ENCODE data around the gene PIH1D1. TPM values are rescaled to one million over a fixed set of nuclear protein-coding genes. Genes with fewer than 3 reads are reported as not detected.

The PIH1D1 gene
- total and polyA plus RNA-seq, 7 donors = 62.9 to 105 (median 72.8) TPM

- H3K36me3 ChIP-seq = peaks cover 18 to 41% (median 33%) of the 10 kb centered on the region in 4 donors
- DNase-seq = no peak
- WGBS, 2 donors = 60 to 78% methylated on average over 17 of the region's 17 CpGs
- no peak overlapping the region for H3K4me3 ChIP-seq
- peak overlapping the region in 2 of 4 donors; percentile 34 to 93 for H3K27ac ChIP-seq
- no peaks in the 10 kb centered on the region for H3K27me3 ChIP-seq
- peaks cover 0 to 44% (median 33%) of the 10 kb centered on the region in 4 donors for H3K4me1 ChIP-seq
- TF ChIP-seq, protein P1, sequence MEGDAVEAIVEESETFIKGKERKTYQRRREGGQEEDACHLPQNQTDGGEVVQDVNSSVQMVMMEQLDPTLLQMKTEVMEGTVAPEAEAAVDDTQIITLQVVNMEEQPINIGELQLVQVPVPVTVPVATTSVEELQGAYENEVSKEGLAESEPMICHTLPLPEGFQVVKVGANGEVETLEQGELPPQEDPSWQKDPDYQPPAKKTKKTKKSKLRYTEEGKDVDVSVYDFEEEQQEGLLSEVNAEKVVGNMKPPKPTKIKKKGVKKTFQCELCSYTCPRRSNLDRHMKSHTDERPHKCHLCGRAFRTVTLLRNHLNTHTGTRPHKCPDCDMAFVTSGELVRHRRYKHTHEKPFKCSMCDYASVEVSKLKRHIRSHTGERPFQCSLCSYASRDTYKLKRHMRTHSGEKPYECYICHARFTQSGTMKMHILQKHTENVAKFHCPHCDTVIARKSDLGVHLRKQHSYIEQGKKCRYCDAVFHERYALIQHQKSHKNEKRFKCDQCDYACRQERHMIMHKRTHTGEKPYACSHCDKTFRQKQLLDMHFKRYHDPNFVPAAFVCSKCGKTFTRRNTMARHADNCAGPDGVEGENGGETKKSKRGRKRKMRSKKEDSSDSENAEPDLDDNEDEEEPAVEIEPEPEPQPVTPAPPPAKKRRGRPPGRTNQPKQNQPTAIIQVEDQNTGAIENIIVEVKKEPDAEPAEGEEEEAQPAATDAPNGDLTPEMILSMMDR (IDR thresholded peaks at IDR 0.05) = no peak
- TF ChIP-seq POLR2AphosphoS5 (IDR thresholded peaks at IDR 0.05) (no peak), POLR2A (IDR thresholded peaks at IDR 0.05) (no peak), EP300 (IDR thresholded peaks at IDR 0.05) (no peak)
- intact Hi-C loops (cut with DNase I) = no loop called here
- no peaks in the 10 kb centered on the region for H3K9me3 ChIP-seq
Measured at GRCh38 chr19:49491030-49491803, 39.6 kb upstream of the PIH1D1 start.

DNA sequence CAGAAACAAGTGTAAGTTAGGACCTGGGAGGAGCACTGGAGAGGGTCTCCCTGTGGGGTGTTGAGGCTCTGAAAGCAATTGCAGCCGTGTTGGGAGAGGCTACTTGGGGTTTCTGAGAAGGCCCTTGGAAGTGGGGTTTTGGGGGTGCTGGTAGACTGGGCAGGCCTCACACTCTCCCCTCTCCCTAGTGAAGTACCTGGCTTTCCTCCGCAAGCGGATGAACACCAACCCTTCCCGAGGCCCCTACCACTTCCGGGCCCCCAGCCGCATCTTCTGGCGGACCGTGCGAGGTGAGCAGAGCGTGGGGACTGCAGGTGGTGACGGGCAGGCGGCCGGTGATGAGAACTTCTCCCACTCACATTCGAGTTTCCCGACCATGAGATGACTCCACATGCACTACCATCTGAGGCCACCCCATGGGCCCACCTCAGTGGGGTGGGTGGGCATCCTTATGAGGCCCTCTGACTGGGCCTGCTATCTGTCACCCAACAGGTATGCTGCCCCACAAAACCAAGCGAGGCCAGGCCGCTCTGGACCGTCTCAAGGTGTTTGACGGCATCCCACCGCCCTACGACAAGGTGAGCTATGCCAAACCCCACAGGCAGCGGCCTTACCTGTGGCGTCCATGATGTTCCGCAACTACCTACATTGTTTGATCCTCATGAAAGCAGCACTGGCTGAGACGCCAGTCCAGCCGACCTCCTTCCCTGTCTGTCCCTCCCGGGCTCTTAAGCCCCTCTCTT, 38.8 kb upstream of the PIH1D1 start:
- intact Hi-C loops (cut with DNase I) = no loop called here
- WGBS, 2 donors = 78 to 89% methylated on average over 27 of the region's 27 CpGs
- Histone ChIP-seq H3K9me3 (no peaks in the 10 kb centered on the region), H3K4me3 (no peak overlapping the region), H3K36me3 (peaks cover 18 to 41% (median 33%) of the 10 kb centered on the region in 4 donors), H3K27me3 (no peaks in the 10 kb centered on the region), H3K27ac (peak overlapping the region in 3 of 4 donors; percentile 89 to 94 (median 93)), H3K4me1 (peaks cover 0 to 41% (median 31%) of the 10 kb centered on the region in 4 donors)
- TF ChIP-seq POLR2AphosphoS5 (IDR thresholded peaks at IDR 0.05) = no peak
- TF ChIP-seq EP300 (IDR thresholded peaks at IDR 0.05) = no peak
- no peak for TF ChIP-seq POLR2A (IDR thresholded peaks at IDR 0.05)
- TF ChIP-seq, protein P1 (IDR thresholded peaks at IDR 0.05) = no peak
- no peak for DNase-seq

GRCh38 chr19:49489601-49490167, 38.1 kb upstream of the PIH1D1 start:
- no peak for DNase-seq
- H3K9me3 ChIP-seq = no peaks in the 10 kb centered on the region
- H3K4me3 ChIP-seq = peak overlapping the region in 3 of 4 donors; percentile 70 to 96 (median 88)
- H3K36me3 ChIP-seq = peaks cover 18 to 41% (median 33%) of the 10 kb centered on the region in 4 donors
- 31 to 63% methylated on average over 15 of the region's 15 CpGs for WGBS, 2 donors
- no peaks in the 10 kb centered on the region for H3K27me3 ChIP-seq
- TF ChIP-seq POLR2A (IDR thresholded peaks at IDR 0.05) = no peak
- no peak for TF ChIP-seq POLR2AphosphoS5 (IDR thresholded peaks at IDR 0.05)
- no peak for TF ChIP-seq EP300 (IDR thresholded peaks at IDR 0.05)
- TF ChIP-seq, protein P1 (IDR thresholded peaks at IDR 0.05) = no peak
- intact Hi-C loops (cut with DNase I) = no loop called here
- peak overlapping the region; percentile 89 to 94 (median 92) for H3K27ac ChIP-seq
- H3K4me1 ChIP-seq = peaks cover 0 to 37% (median 27%) of the 10 kb centered on the region in 4 donors

- peaks cover 0 to 37% (median 27%) of the 10 kb centered on the region in 4 donors for H3K4me1 ChIP-seq
- intact Hi-C loops (cut with DNase I) = no loop called here
- H3K27me3 ChIP-seq = no peaks in the 10 kb centered on the region
- 5 to 20% methylated on average over 15 of the region's 15 CpGs for WGBS, 2 donors
- DNase-seq = no peak
- H3K36me3 ChIP-seq = peaks cover 18 to 46% (median 33%) of the 10 kb centered on the region in 4 donors
- no peak for TF ChIP-seq EP300 (IDR thresholded peaks at IDR 0.05)
- no peak for TF ChIP-seq POLR2A (IDR thresholded peaks at IDR 0.05)
- TF ChIP-seq POLR2AphosphoS5 (IDR thresholded peaks at IDR 0.05) = no peak
- TF ChIP-seq, protein P1 (IDR thresholded peaks at IDR 0.05) = no peak
- peak overlapping the region; percentile 70 to 96 (median 92) for H3K4me3 ChIP-seq
- no peaks in the 10 kb centered on the region for H3K9me3 ChIP-seq
- peak overlapping the region; percentile 89 to 94 (median 92) for H3K27ac ChIP-seq
Measured at GRCh38 chr19:49488863-49489537, 37.4 kb upstream of the PIH1D1 start.

Measured in sigmoid colon (tissue), 7 donors.